ENCODE results near the gene FASTKD1.
"Not testable (repeated sequence)": the region's sequence is repeated elsewhere in the genome, so short reads cannot be mapped to it uniquely, and the experiment has no call there.

FASTKD1 gene

DNA sequence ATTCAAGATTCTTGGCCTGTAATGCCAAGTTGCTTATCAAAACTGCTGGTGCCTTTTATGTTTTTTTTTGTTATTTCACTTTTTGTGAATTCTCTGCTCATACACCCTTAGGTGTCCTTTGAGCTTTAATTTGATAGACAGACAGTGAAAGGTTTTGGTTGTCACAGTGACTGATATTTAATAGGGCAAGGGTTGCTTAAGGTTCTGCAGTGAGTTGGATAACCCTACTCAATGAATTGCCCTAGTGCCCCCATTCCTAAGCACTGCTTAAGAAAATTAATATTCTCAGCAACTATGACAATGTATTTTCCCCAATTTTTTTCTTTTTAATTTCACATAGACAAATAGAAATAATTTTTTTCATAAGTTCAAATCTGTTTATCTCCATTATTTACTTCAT is 25.9 kb upstream of the FASTKD1 start:
- no peak overlapping the region for H3K4me3 ChIP-seq (ENCODE audit: low read length)
- no peak for DNase-seq (ENCODE audit: low read depth)
- TF ChIP-seq, protein P1, sequence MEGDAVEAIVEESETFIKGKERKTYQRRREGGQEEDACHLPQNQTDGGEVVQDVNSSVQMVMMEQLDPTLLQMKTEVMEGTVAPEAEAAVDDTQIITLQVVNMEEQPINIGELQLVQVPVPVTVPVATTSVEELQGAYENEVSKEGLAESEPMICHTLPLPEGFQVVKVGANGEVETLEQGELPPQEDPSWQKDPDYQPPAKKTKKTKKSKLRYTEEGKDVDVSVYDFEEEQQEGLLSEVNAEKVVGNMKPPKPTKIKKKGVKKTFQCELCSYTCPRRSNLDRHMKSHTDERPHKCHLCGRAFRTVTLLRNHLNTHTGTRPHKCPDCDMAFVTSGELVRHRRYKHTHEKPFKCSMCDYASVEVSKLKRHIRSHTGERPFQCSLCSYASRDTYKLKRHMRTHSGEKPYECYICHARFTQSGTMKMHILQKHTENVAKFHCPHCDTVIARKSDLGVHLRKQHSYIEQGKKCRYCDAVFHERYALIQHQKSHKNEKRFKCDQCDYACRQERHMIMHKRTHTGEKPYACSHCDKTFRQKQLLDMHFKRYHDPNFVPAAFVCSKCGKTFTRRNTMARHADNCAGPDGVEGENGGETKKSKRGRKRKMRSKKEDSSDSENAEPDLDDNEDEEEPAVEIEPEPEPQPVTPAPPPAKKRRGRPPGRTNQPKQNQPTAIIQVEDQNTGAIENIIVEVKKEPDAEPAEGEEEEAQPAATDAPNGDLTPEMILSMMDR (conservative IDR thresholded peaks at IDR 0.05; ENCODE audit: low read length), result no peak

GRCh38 chr2:169598982-169599381 is 25.3 kb upstream of the FASTKD1 start:
- H3K4me3 ChIP-seq (ENCODE audit: low read length), result no peak overlapping the region
- DNase-seq (ENCODE audit: low read depth), result no peak
- TF ChIP-seq, protein P1 (conservative IDR thresholded peaks at IDR 0.05; ENCODE audit: low read length), result no peak

DNA sequence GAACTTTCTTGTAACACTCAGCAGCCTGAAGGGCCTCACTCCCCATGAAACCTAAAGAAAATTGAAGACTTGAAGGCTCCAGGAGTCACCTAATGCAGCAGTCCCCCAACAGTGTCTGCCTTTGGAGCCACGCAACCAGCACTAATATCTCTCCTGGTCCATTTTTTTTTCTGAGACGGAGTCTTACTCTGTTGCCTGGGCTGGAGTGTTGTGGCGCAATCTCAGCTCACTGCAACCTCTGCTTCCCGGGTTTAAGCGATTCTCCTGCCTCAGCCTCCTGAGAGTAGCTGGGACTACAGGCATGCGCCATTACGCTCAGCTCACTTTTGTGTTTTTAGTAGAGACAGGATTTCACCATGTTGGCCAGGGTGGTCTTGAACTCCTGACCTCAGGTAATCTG is 22.9 kb upstream of the FASTKD1 start:
- not testable (repeated sequence) for H3K4me3 ChIP-seq (ENCODE audit: low read length); DNase-seq (ENCODE audit: low read depth)

- TF ChIP-seq, protein P1 (conservative IDR thresholded peaks at IDR 0.05; ENCODE audit: low read length), result no peak
- H3K4me3 ChIP-seq (ENCODE audit: low read length), result no peak overlapping the region
- no peak for DNase-seq (ENCODE audit: low read depth)
Observed at GRCh38 chr2:169590804-169591203, 17.1 kb upstream of the FASTKD1 start.

- DNase-seq (ENCODE audit: low read depth), result no peak
- TF ChIP-seq, protein P1 (conservative IDR thresholded peaks at IDR 0.05; ENCODE audit: low read length), result no peak
- peak overlapping the region; percentile 96 for H3K4me3 ChIP-seq (ENCODE audit: low read length)
Observed at GRCh38 chr2:169585673-169586072, 12.0 kb upstream of the FASTKD1 start.

- TF ChIP-seq, protein P1 (conservative IDR thresholded peaks at IDR 0.05; ENCODE audit: low read length), result no peak
- peak within 1 kb of the TSS; percentile 96 for H3K4me3 ChIP-seq (ENCODE audit: low read length)
- DNase-seq (ENCODE audit: low read depth), result peak; percentile 87
Observed at GRCh38 chr2:169584005-169584877, 10.6 kb upstream of the FASTKD1 start, which contains the start of gene PPIG. TSS of gene PPIG (plus strand) at chr2:169584351. CDS start at chr2:169604042, 19,691 bp downstream.

DNA sequence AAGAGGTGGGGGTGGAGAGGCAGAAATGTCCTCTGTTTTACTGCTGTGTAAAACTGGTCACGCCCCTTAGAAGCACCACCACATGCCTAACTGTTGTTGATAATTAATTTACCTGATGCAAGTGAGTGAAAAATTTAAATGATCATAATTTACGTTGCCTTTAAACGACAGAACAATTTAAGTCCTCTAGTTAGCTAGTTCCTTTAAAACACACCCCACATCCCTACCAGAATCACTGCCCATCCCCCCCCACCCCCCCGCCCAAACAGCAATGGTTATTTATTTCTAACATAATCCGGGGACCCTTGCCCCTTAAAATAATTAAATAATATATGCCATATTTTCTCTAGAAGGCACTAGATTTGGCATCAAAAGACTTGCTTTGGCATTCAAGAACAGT is 9.9 kb upstream of the FASTKD1 start:
- H3K4me3 ChIP-seq (ENCODE audit: low read length), result no peak overlapping the region; the same call in 1 of the 2 replicates
- no peak for DNase-seq (ENCODE audit: low read depth)
- TF ChIP-seq, protein P1 (conservative IDR thresholded peaks at IDR 0.05; ENCODE audit: low read length), result no peak

DNA sequence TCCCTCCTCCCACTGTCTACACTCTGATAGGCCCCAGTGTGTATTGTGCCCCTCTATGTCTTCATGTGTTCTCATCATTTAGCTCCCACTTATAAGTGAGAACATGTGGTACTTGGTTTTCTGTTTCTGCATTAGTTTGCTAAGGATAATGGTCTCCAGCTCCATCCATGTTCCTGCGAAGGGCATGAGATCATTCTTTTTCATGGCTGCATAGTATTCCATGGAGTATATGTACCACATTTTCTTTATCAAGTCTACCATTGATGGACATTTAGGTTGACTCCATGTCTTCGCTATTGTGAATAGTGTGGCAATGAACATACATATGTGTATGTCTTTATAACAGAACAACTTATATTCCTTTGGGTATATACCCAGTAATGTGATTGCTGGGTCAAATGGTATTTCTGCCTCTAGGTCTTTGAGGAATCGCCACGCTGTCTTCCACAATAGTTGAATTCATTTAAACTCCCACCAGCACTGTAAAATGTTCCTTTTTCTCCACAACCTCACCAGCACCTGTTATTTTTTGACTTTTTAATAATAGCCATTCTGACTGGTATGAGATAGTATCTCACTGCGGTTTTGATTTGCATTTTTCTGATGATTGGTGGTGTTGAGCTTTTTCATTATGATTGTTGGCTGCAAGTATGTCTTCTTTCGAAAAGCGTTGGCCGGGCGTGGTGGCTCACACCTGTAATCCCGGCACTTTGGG is 9.0 kb upstream of the FASTKD1 start:
- DNase-seq (ENCODE audit: low read depth); H3K4me3 ChIP-seq (ENCODE audit: low read length): not testable (repeated sequence)

Data from AG10803 (cell line).